ENCODE measurements around the gene KIAA1671.

GRCh38 chr22:25083056-25083806 lies 130.7 kb downstream of the KIAA1671 start:
- TF ChIP-seq CTCF (IDR thresholded peaks at IDR 0.05) (no peak), POLR2A (IDR thresholded peaks at IDR 0.05) (no peak)
